ENCODE data around the gene PGAM5. TPM values are rescaled to one million over a fixed set of nuclear protein-coding genes. Genes with fewer than 3 reads are reported as not detected.
"Not testable (repeated sequence)": the region's sequence is repeated elsewhere in the genome, so short reads cannot be mapped to it uniquely, and the experiment has no call there.

PGAM5 gene
- total RNA-seq, 1 donor from 2014 or later = 39.6 TPM

- DNase-seq (ENCODE audit: low spot score, unreplicated experiment) = no peak
- Mint-ChIP-seq H3K9me3 (ENCODE audit: low read depth) (no peaks in the 10 kb centered on the region), H3K4me1 (ENCODE audit: low read depth) (no peaks in the 10 kb centered on the region), H3K36me3 (ENCODE audit: insufficient read depth) (peaks cover 24% of the 10 kb centered on the region), H3K27me3 (no peaks in the 10 kb centered on the region), H3K4me3 (ENCODE audit: low read depth) (no peak overlapping the region), H3K27ac (no peak overlapping the region)
- TF ChIP-seq CTCF (IDR thresholded peaks at IDR 0.05; ENCODE audit: unreplicated experiment) = no peak
Measured at GRCh38 chr12:132747896-132748295, 37.3 kb downstream of the PGAM5 start.

- Mint-ChIP-seq H3K4me3 (ENCODE audit: low read depth) (no peak overlapping the region), H3K36me3 (ENCODE audit: insufficient read depth) (peaks cover 23% of the 10 kb centered on the region)
Measured at GRCh38 chr12:132748319-132748718, 37.7 kb downstream of the PGAM5 start.

GRCh38 chr12:132753670-132754069 is 43.0 kb downstream of the PGAM5 start:
- not testable (repeated sequence) for H3K27ac Mint-ChIP-seq; H3K4me3 Mint-ChIP-seq (ENCODE audit: low read depth); H3K9me3 Mint-ChIP-seq (ENCODE audit: low read depth); DNase-seq (ENCODE audit: low spot score, unreplicated experiment); H3K4me1 Mint-ChIP-seq (ENCODE audit: low read depth); H3K27me3 Mint-ChIP-seq
- peaks cover 13% of the 10 kb centered on the region for H3K36me3 Mint-ChIP-seq (ENCODE audit: insufficient read depth)

More at GRCh38 chr12:132748319-132748718, 37.7 kb downstream of the PGAM5 start:
- Mint-ChIP-seq H3K4me1 (ENCODE audit: low read depth) (no peaks in the 10 kb centered on the region), H3K9me3 (ENCODE audit: low read depth) (no peaks in the 10 kb centered on the region), H3K27ac (no peak overlapping the region), H3K27me3 (no peaks in the 10 kb centered on the region)
- TF ChIP-seq CTCF (IDR thresholded peaks at IDR 0.05; ENCODE audit: unreplicated experiment) = no peak
- DNase-seq (ENCODE audit: low spot score, unreplicated experiment) = no peak

- no peak for DNase-seq (ENCODE audit: low spot score, unreplicated experiment)
- no peak for TF ChIP-seq CTCF (IDR thresholded peaks at IDR 0.05; ENCODE audit: unreplicated experiment)
- Mint-ChIP-seq H3K36me3 (ENCODE audit: insufficient read depth) (peaks cover 11% of the 10 kb centered on the region), H3K4me3 (ENCODE audit: low read depth) (no peak overlapping the region), H3K27ac (no peak overlapping the region), H3K4me1 (ENCODE audit: low read depth) (no peaks in the 10 kb centered on the region), H3K27me3 (no peaks in the 10 kb centered on the region), H3K9me3 (ENCODE audit: low read depth) (no peaks in the 10 kb centered on the region)
Measured at GRCh38 chr12:132754160-132754932, 43.7 kb downstream of the PGAM5 start.

GRCh38 chr12:132758825-132759224 is 48.2 kb downstream of the PGAM5 start:
- H3K9me3 Mint-ChIP-seq (ENCODE audit: low read depth); H3K27me3 Mint-ChIP-seq; H3K27ac Mint-ChIP-seq; DNase-seq (ENCODE audit: low spot score, unreplicated experiment); H3K4me3 Mint-ChIP-seq (ENCODE audit: low read depth); H3K36me3 Mint-ChIP-seq (ENCODE audit: insufficient read depth): not testable (repeated sequence)
- H3K4me1 Mint-ChIP-seq (ENCODE audit: low read depth) = peaks cover 10% of the 10 kb centered on the region

- no peaks in the 10 kb centered on the region for H3K27me3 Mint-ChIP-seq
- no peaks in the 10 kb centered on the region for H3K9me3 Mint-ChIP-seq (ENCODE audit: low read depth)
- no peak for DNase-seq (ENCODE audit: low spot score, unreplicated experiment)
- no peak overlapping the region for H3K4me3 Mint-ChIP-seq (ENCODE audit: low read depth)
- peaks cover 6% of the 10 kb centered on the region for H3K36me3 Mint-ChIP-seq (ENCODE audit: insufficient read depth)
- peaks cover 10% of the 10 kb centered on the region for H3K4me1 Mint-ChIP-seq (ENCODE audit: low read depth)
- TF ChIP-seq CTCF (IDR thresholded peaks at IDR 0.05; ENCODE audit: unreplicated experiment) = no peak
- no peak overlapping the region for H3K27ac Mint-ChIP-seq
Measured at GRCh38 chr12:132759359-132759758, 48.7 kb downstream of the PGAM5 start.

Measured in progenitor cell of endocrine pancreas (in vitro differentiated cells).